Measurements from ENCODE around the gene VBP1. TPM values are rescaled to one million over a fixed set of nuclear protein-coding genes. Genes with fewer than 3 reads are reported as not detected.

The VBP1 gene
- total RNA-seq, 4 donors from 2014 or later, result 36.8 to 46.2 (median 39.0) TPM

DNA sequence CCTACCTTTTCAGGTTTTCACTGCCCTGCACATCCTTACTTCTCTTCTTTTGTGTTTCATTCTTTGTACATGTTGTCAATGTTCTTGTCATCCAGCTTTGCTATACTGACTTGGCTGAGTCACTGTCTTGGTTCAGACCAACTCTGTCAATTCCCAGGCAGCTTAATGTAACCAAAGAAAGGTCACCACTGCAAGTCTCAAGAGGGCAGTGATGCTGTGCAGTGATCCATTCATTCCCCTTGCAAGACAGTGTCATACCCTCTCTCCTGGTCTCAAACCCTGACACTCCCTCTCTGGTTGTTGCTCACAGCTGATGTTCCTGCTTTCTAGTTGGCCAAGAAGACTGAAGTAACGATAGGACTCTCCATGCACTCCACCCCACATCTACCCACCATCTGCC, 30.5 kb downstream of the VBP1 start:
- no peaks in the 10 kb centered on the region for H3K9me3 ChIP-seq
- intact Hi-C loops (cut with DNase I), result no loop called here
- H3K36me3 ChIP-seq, result no peaks in the 10 kb centered on the region
- no peaks in the 10 kb centered on the region for H3K4me1 ChIP-seq
- WGBS, 2 donors, result 85 to 100% methylated on average over 1 of the region's 1 CpG
- no peak overlapping the region for H3K4me3 ChIP-seq (replicated peaks in 1 of 3)
- DNase-seq, result no peak
- H3K27me3 ChIP-seq, result no peaks in the 10 kb centered on the region
- TF ChIP-seq, protein P1, sequence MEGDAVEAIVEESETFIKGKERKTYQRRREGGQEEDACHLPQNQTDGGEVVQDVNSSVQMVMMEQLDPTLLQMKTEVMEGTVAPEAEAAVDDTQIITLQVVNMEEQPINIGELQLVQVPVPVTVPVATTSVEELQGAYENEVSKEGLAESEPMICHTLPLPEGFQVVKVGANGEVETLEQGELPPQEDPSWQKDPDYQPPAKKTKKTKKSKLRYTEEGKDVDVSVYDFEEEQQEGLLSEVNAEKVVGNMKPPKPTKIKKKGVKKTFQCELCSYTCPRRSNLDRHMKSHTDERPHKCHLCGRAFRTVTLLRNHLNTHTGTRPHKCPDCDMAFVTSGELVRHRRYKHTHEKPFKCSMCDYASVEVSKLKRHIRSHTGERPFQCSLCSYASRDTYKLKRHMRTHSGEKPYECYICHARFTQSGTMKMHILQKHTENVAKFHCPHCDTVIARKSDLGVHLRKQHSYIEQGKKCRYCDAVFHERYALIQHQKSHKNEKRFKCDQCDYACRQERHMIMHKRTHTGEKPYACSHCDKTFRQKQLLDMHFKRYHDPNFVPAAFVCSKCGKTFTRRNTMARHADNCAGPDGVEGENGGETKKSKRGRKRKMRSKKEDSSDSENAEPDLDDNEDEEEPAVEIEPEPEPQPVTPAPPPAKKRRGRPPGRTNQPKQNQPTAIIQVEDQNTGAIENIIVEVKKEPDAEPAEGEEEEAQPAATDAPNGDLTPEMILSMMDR (IDR thresholded peaks at IDR 0.05), result no peak
- no peak for TF ChIP-seq POLR2A (IDR thresholded peaks at IDR 0.05)
- no peak overlapping the region for H3K27ac ChIP-seq

DNA sequence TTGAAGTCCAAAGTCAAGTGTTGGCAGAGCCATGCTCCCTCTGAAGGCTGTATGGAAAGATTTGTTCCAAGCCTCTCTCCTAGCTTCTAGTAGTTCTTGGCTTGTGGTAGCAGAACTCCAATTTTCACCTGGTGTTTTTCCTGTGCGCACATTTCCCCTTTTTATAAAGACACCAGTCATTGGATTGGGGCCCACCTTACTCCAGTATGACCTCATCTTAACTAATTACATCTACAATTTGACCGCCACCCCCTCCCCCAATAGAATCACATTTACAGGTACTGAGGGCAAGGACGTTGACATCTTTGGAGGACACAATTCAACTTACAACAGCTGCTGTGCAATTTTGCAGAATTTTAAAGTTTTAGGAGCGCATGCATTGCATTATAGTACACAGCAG, 31.2 kb downstream of the VBP1 start:
- H3K36me3 ChIP-seq, result no peaks in the 10 kb centered on the region
- no peaks in the 10 kb centered on the region for H3K4me1 ChIP-seq
- H3K4me3 ChIP-seq (replicated peaks in 1 of 3), result no peak overlapping the region
- no peaks in the 10 kb centered on the region for H3K9me3 ChIP-seq
- WGBS, 2 donors, result 89 to 93% methylated on average over 4 of the region's 4 CpGs
- no peak for TF ChIP-seq POLR2A (IDR thresholded peaks at IDR 0.05)
- TF ChIP-seq, protein P1 (IDR thresholded peaks at IDR 0.05), result no peak
- intact Hi-C loops (cut with DNase I), result no loop called here
- DNase-seq, result no peak
- no peaks in the 10 kb centered on the region for H3K27me3 ChIP-seq
- no peak overlapping the region for H3K27ac ChIP-seq

DNA sequence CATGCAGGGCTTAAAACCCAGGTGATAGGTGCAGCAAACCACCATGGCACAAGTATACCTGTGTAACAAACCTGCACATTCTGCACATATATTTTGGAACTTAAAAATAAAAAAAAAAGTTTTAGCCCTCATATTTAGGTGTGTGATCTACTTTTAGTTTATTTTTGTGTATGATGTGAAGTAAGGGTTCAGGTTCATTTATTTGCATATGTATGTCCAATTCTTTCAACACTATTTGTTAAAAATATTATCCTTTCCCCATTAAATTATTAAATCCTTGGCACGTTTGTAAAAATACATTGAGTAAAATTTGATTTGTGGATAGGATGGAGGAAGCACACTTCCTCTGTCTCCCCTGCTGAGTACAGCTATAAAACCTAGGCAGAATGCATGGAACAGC, 35.1 kb downstream of the VBP1 start:
- Histone ChIP-seq H3K9me3 (no peaks in the 10 kb centered on the region), H3K27me3 (no peaks in the 10 kb centered on the region), H3K27ac (no peak overlapping the region), H3K4me3 (replicated peaks in 1 of 3) (no peak overlapping the region), H3K36me3 (no peaks in the 10 kb centered on the region), H3K4me1 (no peaks in the 10 kb centered on the region)
- intact Hi-C loops (cut with DNase I), result no loop called here
- no peak for TF ChIP-seq POLR2A (IDR thresholded peaks at IDR 0.05)
- TF ChIP-seq, protein P1 (IDR thresholded peaks at IDR 0.05), result no peak
- no peak for DNase-seq
- WGBS, 2 donors, result 74 to 80% methylated on average over 1 of the region's 1 CpG

DNA sequence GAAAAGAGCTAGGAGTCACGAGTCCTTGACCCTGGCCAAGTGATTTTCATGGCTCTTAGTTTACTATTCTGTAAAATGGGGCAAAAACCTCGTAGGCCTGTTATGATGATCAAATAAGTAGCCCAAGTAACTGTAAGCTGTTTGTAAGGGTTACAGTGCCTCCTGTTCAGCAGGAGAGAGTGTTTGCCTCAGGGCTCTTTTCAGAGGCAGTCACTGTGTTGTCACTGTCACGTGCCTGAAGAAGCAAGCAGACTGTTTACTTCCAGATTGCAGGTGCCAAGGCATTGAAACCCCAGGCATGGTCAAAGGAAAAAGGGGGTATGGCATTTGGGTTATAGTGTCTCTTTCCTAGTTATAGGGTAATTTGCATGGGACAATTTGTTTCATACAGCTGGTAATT, 43.5 kb downstream of the VBP1 start:
- H3K4me3 ChIP-seq (replicated peaks in 1 of 3), result no peak overlapping the region
- H3K27me3 ChIP-seq, result no peaks in the 10 kb centered on the region
- H3K36me3 ChIP-seq, result no peaks in the 10 kb centered on the region
- H3K4me1 ChIP-seq, result no peaks in the 10 kb centered on the region
- intact Hi-C loops (cut with DNase I), result no loop called here
- no peak for TF ChIP-seq POLR2A (IDR thresholded peaks at IDR 0.05)
- TF ChIP-seq, protein P1 (IDR thresholded peaks at IDR 0.05), result no peak
- 81 to 94% methylated on average over 2 to 3 of the region's 3 CpGs for WGBS, 2 donors
- no peak overlapping the region for H3K27ac ChIP-seq
- H3K9me3 ChIP-seq, result no peaks in the 10 kb centered on the region
- no peak for DNase-seq

DNA sequence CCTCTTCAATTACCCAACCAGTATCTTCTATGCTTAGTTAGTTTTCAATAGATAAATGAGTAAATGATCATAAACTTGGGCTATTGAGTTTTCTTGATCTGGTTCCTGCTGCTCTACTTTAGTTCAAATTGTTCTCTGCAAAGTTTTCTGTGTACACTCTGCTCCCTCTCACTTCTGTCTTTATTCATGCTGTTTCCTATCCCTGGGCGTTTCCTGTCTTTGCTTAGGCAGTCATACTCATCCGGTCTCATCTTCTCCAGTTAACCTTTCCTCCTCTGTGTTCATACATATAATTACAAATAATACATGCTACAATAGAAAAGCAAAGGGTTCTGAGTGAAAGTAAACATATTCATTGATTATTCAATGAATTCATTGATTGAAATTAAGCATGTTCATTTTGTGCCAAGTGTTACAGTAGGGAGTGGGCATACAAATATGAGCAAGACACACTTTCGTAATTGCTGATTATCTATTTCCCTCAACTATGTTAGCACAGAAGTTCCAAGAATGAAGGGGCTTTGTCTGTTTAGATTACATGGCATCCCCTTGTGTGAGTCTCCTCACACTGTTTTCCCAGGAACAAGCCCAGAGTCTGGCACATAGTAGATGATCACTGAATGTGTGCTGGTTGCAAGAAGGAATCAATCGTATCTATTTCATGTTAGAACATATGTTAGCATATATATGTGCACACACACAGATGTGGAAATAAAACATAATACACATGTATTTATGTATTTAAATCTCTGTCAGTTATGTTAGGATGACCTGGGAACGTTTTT, 46.9 kb downstream of the VBP1 start:
- Histone ChIP-seq H3K27me3 (no peaks in the 10 kb centered on the region), H3K27ac (no peak overlapping the region), H3K9me3 (no peaks in the 10 kb centered on the region), H3K4me1 (no peaks in the 10 kb centered on the region), H3K36me3 (no peaks in the 10 kb centered on the region), H3K4me3 (replicated peaks in 1 of 3) (no peak overlapping the region)
- WGBS, 2 donors, result 61 to 62% methylated on average over 5 of the region's 5 CpGs
- intact Hi-C loops (cut with DNase I), result no loop called here
- no peak for TF ChIP-seq POLR2A (IDR thresholded peaks at IDR 0.05)
- TF ChIP-seq, protein P1 (IDR thresholded peaks at IDR 0.05), result no peak
- no peak for DNase-seq
